ENCODE measurements around the gene ZNF280C.

Gene ZNF280C

GRCh38 chrX:130162094-130162735 lies 106.5 kb downstream of the ZNF280C start:
- H3K27ac ChIP-seq, result no peak overlapping the region
- ChIA-PET CTCF (interaction anchor here (0.7 kb wide), 2 partner anchors 19 to 114 kb away, joined by 3 read pairs; no protein-coding TSS in a partner anchor), POLR2A (ENCODE audit: low non-redundant PET) (no interaction called here)
- TF ChIP-seq CTCF (conservative IDR thresholded peaks at IDR 0.05; ENCODE audit: low read depth), result no peak
- no peak for DNase-seq (ENCODE audit: low spot score)

GRCh38 chrX:130159776-130160175 lies 108.9 kb downstream of the ZNF280C start:
- no peak for TF ChIP-seq CTCF (conservative IDR thresholded peaks at IDR 0.05; ENCODE audit: low read depth)
- no peak for DNase-seq (ENCODE audit: low spot score)
- H3K27ac ChIP-seq, result no peak overlapping the region
- CTCF ChIA-PET, result no interaction called here
- POLR2A ChIA-PET (ENCODE audit: low non-redundant PET), result no interaction called here

- ChIA-PET POLR2A (ENCODE audit: low non-redundant PET) (no interaction called here), CTCF (interaction anchor here (0.5 kb wide), 1 partner anchor 82 kb away, joined by 3 read pairs; no protein-coding TSS in a partner anchor)
These were observed 110.4 kb downstream of the ZNF280C start for GRCh38 chrX:130158311-130158710.

GRCh38 chrX:130155564-130155963 lies 113.1 kb downstream of the ZNF280C start:
- DNase-seq (ENCODE audit: low spot score), result no peak
- no peak for TF ChIP-seq CTCF (conservative IDR thresholded peaks at IDR 0.05; ENCODE audit: low read depth)
- CTCF ChIA-PET, result interaction anchor here (0.6 to 0.7 kb wide), 2 partner anchors 37 to 748 kb away, joined by 3 to 4 read pairs; no protein-coding TSS in a partner anchor
- POLR2A ChIA-PET (ENCODE audit: low non-redundant PET), result no interaction called here
- H3K27ac ChIP-seq, result no peak overlapping the region

More at GRCh38 chrX:130158311-130158710, 110.4 kb downstream of the ZNF280C start:
- DNase-seq (ENCODE audit: low spot score), result no peak
- no peak overlapping the region for H3K27ac ChIP-seq
- TF ChIP-seq CTCF (conservative IDR thresholded peaks at IDR 0.05; ENCODE audit: low read depth), result no peak
